IPS DF 6.9 (cell line): ENCODE measurements around the gene TBC1D8.

Experiments used
- DNase-seq: peaks from one replicate; pipeline ENCODE4 v3.0.0-alpha.2; 2013; ENCODE audit warnings: low read depth, low spot score
- H3K27ac ChIP-seq: one replicate; pipeline ENCODE4 v1.5.1; 2013; ENCODE audit warnings: low read length, control low read depth
- H3K27me3 ChIP-seq: 2 replicates; pipeline ENCODE4 v1.6.1; 2013; ENCODE audit warnings: mild to moderate bottlenecking, low read length; ENCODE audit not compliant: control insufficient read depth, insufficient read depth
- H3K36me3 ChIP-seq: 2 replicates; pipeline ENCODE4 v1.6.1; 2013; ENCODE audit warnings: low read length; ENCODE audit not compliant: control insufficient read depth, insufficient read depth
- H3K4me1 ChIP-seq: 2 replicates; pipeline ENCODE4 v1.6.1; 2013; ENCODE audit warnings: low read length; ENCODE audit not compliant: control insufficient read depth, insufficient read depth
- H3K4me3 ChIP-seq: 2 replicates; pipeline ENCODE4 v1.5.1; 2013; ENCODE audit warnings: mild to moderate bottlenecking, low read length
- H3K9me3 ChIP-seq: 2 replicates; pipeline ENCODE4 v1.6.1; 2013; ENCODE audit warnings: low read length, inconsistent platforms; ENCODE audit not compliant: control insufficient read depth, insufficient read depth
- WGBS: extraction: QIAGEN DNeasy Blood & Tissue Kit; methylation state at CpG from one replicate; pipeline ENCODE4 v1.1.7; 2013; ENCODE audit warnings: mixed read lengths, missing lambda C conversion rate; ENCODE audit not compliant: insufficient read length, insufficient coverage; 5-methylcytosine and 5-hydroxymethylcytosine counted together

Gene TBC1D8

DNA sequence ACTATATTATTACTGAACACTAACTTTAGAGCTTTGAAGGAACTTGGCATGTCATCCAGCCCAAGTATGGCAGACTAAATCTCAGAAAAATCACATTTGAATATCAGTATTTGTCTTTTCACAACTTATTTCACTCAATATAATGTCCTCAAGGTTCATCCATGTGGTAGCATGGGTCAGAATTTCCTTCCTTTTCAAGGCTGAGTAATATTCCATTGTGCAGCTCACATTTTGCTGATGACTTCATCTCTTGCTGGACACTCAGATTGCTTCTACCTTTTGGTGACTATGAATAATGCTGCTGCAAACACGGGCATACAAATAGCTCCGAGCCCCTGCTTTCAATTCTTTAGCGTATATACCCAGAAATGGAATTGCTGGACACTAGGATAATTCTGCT, 102.4 kb downstream of the TBC1D8 start:
- no peak overlapping the region for H3K27ac ChIP-seq
- no CpG with 5 or more reads among the region's 3 CpGs for whole genome bisulfite sequencing
- no peak for DNase-seq
- H3K27me3 ChIP-seq: no peaks in the 10 kb centered on the region
- no peaks in the 10 kb centered on the region; the same call in 1 of the 2 replicates for H3K36me3 ChIP-seq
- H3K4me1 ChIP-seq: peaks cover 4% of the 10 kb centered on the region
- no peaks in the 10 kb centered on the region for H3K9me3 ChIP-seq
- no peak overlapping the region for H3K4me3 ChIP-seq

DNA sequence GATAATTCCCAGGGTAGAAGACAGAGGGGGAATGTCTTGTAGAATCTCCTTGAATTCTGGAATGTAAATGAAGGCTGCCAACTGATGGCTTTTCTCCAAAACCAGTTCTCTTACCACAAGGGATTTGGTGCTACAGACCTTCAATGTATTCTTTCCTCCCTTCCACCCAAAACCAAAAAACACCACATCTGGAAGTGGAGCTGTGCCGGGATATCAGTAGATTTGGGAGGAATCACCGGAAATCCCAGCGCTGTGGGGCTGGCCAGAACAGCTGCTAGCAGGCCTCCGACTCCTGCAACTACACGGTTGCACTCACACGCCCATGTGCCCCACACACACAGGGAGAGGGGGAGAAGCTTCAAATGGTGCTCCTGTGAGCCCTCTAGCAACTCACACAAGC, 103.4 kb downstream of the TBC1D8 start:
- DNase-seq: no peak
- Histone ChIP-seq H3K4me1 (peaks cover 4% of the 10 kb centered on the region), H3K9me3 (no peaks in the 10 kb centered on the region), H3K27ac (no peak overlapping the region), H3K27me3 (no peaks in the 10 kb centered on the region), H3K36me3 (no peaks in the 10 kb centered on the region; the same call in 1 of the 2 replicates), H3K4me3 (no peak overlapping the region)
- WGBS: no CpG with 5 or more reads among the region's 6 CpGs

DNA sequence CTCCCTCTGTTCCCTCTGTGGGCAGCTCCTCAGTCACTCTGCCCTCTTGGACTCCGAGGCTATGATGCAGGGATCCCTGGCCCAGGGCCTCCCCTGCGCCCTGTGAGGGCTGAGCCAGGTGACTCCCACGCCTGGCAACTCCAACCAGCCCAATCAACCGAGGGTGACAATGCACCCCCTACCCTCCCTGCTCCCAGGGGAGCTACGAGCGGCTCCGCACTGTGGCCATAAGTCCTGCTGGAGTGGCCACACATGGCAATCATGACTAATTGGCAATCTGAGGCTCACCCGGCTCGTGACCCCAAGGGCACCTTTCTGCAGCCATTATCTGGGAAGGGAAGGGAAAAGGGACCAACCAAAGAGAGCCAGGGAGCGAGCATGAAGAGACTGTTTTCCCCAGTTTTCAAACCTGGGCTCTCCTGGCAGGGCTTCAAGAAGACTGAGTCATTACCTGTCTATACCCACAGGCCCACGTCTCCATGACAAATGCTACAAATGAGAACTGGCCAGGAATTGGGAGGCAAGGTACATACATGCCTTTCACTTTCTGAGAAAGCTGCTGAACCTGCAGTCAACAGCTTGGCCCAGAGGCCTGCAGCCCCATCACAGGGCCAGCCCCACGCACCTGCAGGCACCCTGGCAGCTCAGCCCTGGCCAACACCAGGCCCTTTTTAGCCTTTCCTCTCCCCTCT, 104.0 kb downstream of the TBC1D8 start:
- H3K9me3 ChIP-seq: no peaks in the 10 kb centered on the region
- H3K27ac ChIP-seq: no peak overlapping the region
- no peak for DNase-seq
- no peak overlapping the region for H3K4me3 ChIP-seq
- H3K4me1 ChIP-seq: peaks cover 4% of the 10 kb centered on the region
- no peaks in the 10 kb centered on the region for H3K27me3 ChIP-seq
- H3K36me3 ChIP-seq: no peaks in the 10 kb centered on the region; the same call in 1 of the 2 replicates
- no CpG with 5 or more reads among the region's 12 CpGs for WGBS

DNA sequence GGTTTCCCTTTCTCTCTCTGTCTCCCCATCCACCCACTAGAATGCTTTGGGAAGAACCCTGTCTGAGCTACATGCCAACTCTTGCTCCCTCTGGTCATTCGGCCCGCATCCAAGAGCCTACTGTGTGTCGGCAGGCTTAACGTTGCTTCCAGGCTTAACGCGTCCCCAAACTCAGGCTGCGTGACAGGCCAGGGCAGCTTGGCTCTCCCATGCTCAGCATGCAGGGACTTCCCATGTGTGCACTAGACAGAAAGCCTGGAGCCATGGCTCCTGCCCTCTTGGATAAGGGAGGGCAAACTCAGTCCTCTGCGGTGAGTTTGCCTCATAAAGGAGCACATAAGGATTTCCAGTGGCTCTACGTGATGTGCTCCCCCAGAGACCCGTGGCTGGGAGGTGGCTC, 105.9 kb downstream of the TBC1D8 start:
- no peak for DNase-seq
- WGBS: no CpG with 5 or more reads among the region's 10 CpGs
- Histone ChIP-seq H3K9me3 (no peaks in the 10 kb centered on the region), H3K4me3 (no peak overlapping the region), H3K27ac (no peak overlapping the region), H3K27me3 (no peaks in the 10 kb centered on the region), H3K36me3 (no peaks in the 10 kb centered on the region; the same call in 1 of the 2 replicates), H3K4me1 (peaks cover 4% of the 10 kb centered on the region)

DNA sequence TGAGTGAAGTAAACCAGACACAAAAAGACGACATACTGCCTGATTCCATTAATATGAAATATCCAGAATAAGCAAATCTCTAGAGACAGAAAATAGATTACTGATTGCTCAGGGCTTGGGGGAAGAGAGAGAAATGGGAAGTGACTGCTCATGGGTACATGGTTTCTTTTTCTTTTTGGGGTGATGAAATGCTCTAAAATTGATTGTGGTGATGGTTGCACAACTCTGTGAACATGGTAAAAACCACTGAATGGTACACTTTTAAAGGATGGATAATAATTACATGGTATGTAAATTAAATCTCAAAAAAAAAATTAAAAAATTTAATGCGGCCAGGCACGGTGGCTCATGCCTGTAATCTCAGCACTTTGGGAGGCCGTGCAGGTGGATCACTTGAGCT, 109.8 kb downstream of the TBC1D8 start:
- no CpG with 5 or more reads among the region's 4 CpGs for WGBS
- H3K36me3 ChIP-seq: peaks cover 3% of the 10 kb centered on the region
- peaks cover 2% of the 10 kb centered on the region; the same call in 1 of the 2 replicates for H3K4me1 ChIP-seq
- no peaks in the 10 kb centered on the region for H3K9me3 ChIP-seq
- H3K4me3 ChIP-seq: no peak overlapping the region
- no peaks in the 10 kb centered on the region for H3K27me3 ChIP-seq
- H3K27ac ChIP-seq: no peak overlapping the region
- no peak for DNase-seq

DNA sequence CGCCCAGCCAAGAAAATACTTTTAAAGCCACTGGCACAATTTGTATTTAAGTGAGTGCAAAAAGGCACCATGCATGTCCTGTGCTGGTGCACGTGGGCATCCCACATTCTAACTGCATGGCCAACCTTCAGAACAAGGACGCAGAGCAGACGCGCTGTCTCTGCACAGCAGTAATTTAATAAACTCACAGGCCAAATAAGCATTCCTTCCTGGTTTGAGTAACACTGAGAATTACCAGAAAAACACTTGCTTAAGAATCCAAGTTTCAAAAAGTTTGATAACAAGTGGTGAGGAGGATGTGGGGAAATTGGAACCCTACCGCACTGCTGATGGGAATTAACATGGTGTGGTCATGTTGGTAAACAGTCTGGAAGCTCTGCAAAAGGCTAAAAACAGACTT, 110.4 kb downstream of the TBC1D8 start:
- no peak overlapping the region for H3K27ac ChIP-seq

DNA sequence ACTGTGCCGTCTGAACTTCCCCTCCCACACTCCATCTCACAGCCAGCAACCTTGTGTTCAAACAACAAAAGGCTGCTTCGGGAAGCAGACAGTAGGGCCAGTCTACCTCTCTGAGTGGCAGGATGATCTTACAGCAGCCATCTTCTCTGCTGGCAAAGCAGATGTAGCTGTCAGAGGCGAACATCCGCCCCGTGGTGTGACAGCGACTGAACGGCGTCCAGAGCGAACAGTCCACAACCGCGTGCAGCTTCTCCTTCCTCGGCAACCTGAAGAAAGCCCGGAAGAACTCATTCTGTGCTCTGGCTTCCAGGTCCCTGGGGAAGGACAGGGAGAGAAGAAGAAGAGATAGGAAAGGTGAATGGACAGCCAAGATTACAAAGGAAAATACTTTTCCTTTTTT, 111.1 kb downstream of the TBC1D8 start:
- no CpG with 5 or more reads among the region's 13 CpGs for WGBS
- no peaks in the 10 kb centered on the region for H3K9me3 ChIP-seq

More for the DNA sequence above, 110.4 kb downstream of the TBC1D8 start:
- H3K4me3 ChIP-seq: no peak overlapping the region
- H3K9me3 ChIP-seq: no peaks in the 10 kb centered on the region
- no peak for DNase-seq
- H3K36me3 ChIP-seq: peaks cover 3% of the 10 kb centered on the region
- H3K4me1 ChIP-seq: no peaks in the 10 kb centered on the region
- no peaks in the 10 kb centered on the region for H3K27me3 ChIP-seq
- WGBS: no CpG with 5 or more reads among the region's 6 CpGs

DNA sequence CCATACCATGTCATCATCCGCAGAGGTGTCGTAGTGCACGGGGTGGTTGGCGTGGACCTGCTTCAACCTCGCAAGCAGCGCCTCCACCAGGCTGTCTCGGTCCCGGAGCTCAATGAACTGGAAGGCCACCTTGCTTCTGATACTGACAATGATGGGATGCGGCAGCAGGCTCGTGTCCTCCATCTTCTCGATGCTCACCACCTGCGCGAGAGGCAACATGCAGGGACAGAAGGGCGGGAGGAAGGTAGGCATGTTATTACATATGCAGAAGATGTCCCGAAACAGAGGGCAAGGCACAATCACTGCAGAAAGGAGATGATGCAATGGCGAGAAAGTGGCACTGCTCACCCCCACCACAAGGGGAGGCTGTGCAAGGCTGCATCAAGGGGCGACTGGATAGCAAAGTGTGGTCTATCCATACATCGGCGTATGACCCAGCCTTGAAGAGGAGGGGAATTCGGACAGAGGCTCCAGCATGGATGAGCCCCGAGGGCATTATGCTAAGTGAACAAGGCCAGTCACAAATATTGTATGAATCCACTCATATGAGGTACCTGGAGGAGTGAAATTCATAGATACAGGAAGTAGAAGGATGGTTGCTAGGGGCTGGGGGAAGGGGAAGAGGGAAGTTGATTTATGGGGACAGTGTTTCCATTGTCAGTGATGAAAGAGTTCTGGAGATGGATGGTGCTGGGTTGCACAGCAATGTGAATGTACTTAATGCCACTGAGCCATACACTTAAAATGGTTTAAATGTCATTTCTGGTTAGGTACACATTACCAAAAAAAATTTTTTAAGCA, 112.5 kb downstream of the TBC1D8 start:
- Histone ChIP-seq H3K36me3 (peaks cover 3% of the 10 kb centered on the region), H3K27ac (no peak overlapping the region)
- WGBS: no CpG with 5 or more reads among the region's 21 CpGs

More for the DNA sequence above, 111.1 kb downstream of the TBC1D8 start:
- no peak for DNase-seq
- no peak overlapping the region for H3K4me3 ChIP-seq
- peaks cover 3% of the 10 kb centered on the region for H3K36me3 ChIP-seq
- no peaks in the 10 kb centered on the region for H3K4me1 ChIP-seq
- no peak overlapping the region for H3K27ac ChIP-seq
- no peaks in the 10 kb centered on the region for H3K27me3 ChIP-seq

DNA sequence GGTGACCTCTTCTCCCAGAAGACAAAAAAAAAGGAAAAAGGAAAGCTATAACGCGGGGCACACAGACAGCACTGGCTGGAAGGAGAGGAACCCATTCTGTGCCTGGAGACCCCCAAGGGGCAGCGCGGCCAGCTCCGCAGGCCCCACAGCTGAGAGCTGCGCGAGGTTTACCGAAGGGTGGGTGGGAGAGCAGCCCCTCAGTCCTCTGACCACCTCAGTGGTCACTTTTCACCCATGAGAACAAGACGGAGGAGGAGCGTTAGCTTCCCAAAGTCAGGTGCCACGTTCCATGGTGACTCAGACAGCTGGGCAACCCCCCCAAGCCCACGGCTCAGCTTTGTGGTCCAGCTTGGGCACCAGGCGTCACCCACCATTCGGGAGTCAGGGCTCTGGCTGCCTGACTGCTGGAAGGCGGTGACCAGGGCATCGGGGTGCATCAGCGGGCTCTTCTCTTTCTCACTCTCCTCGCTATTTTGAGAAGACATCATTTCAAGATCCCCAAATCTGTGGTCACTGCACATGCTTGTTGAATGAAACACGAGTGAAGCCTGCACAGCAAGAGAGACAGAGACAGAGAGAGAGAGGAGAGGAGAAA, 113.9 kb downstream of the TBC1D8 start:
- Histone ChIP-seq H3K27me3 (no peaks in the 10 kb centered on the region), H3K4me1 (no peaks in the 10 kb centered on the region), H3K9me3 (no peaks in the 10 kb centered on the region), H3K27ac (no peak overlapping the region), H3K36me3 (peaks cover 3% of the 10 kb centered on the region), H3K4me3 (no peak overlapping the region)
- no CpG with 5 or more reads among the region's 19 CpGs for WGBS
- DNase-seq: no peak

More for the DNA sequence above, 112.5 kb downstream of the TBC1D8 start:
- Histone ChIP-seq H3K9me3 (no peaks in the 10 kb centered on the region), H3K4me1 (no peaks in the 10 kb centered on the region), H3K27me3 (no peaks in the 10 kb centered on the region), H3K4me3 (no peak overlapping the region)
- DNase-seq: peak; percentile 27

DNA sequence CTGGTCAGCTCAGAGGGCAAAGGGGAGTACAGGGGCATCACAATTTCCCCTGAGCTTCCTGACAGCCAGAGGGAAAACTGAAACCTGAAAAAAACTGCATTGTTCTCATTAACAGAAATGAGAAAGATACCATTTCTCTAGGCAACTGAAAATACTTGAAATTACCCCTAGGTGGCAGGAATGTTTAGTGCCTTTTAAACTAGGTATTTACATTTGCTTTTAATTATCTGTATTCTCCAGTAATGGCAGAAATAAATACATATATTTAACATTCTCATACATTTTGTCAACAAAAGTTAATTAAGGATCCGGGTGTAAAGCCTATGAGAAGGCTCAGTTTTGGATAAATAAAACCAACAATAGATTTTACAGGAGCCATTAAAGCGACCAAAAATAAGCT, 114.6 kb downstream of the TBC1D8 start:
- no peak overlapping the region for H3K4me3 ChIP-seq
- WGBS: no CpG with 5 or more reads among the region's 2 CpGs
- no peaks in the 10 kb centered on the region for H3K9me3 ChIP-seq
- no peak for DNase-seq
- no peaks in the 10 kb centered on the region for H3K27me3 ChIP-seq
- peaks cover 3% of the 10 kb centered on the region for H3K36me3 ChIP-seq
- no peaks in the 10 kb centered on the region for H3K4me1 ChIP-seq
- H3K27ac ChIP-seq: no peak overlapping the region
